CD4-positive, alpha-beta memory T cell (primary cell): Measurements from ENCODE around the gene MAP1B. TPM values are rescaled to one million over a fixed set of nuclear protein-coding genes. Genes with fewer than 3 reads are reported as not detected.

Experiments used
- CTCF ChIA-PET: fragments of 350-600 bp; sonication (Branson Sonifier 250); formaldehyde crosslinking; loops from one replicate; lab custom pipeline; 2021; ENCODE audit warnings: inconsistent platforms; ENCODE audit not compliant: partially characterized antibody; lab: Charles Lee
- POLR2A ChIA-PET: fragments of 350-600 bp; sonication (Branson Sonifier 250); formaldehyde crosslinking; loops from one replicate; lab custom pipeline; 2021; ENCODE audit not compliant: partially characterized antibody; lab: Charles Lee
- DNase-seq, 5 donors: peaks; one replicate each; pipeline versions ENCODE4 v3.0.0 to v3.0.0-alpha.2; 2020 to 2022; ENCODE audit warnings: mixed read lengths in 1 of 5
- H3K27ac ChIP-seq: one replicate; pipeline ENCODE4 v1.7.0; 2013; ENCODE audit warnings: low read depth, low read length
- H3K27me3 ChIP-seq: 2 replicates; pipeline ENCODE4 v1.7.0; 2013; ENCODE audit warnings: mild to moderate bottlenecking, low read length, moderate library complexity; ENCODE audit not compliant: insufficient read depth
- H3K36me3 ChIP-seq: 2 replicates; pipeline ENCODE4 v1.7.0; 2013; ENCODE audit warnings: mild to moderate bottlenecking, low read length, moderate library complexity; ENCODE audit not compliant: insufficient read depth
- H3K4me1 ChIP-seq: 2 replicates; pipeline ENCODE4 v1.7.0; 2013; ENCODE audit warnings: mild to moderate bottlenecking, low read length, moderate library complexity; ENCODE audit not compliant: insufficient read depth
- H3K4me3 ChIP-seq, 2 donors: one replicate each; pipeline ENCODE4 v1.7.0; 2013; ENCODE audit warnings: low read length in 2 of 2, mild to moderate bottlenecking in 1 of 2
- H3K9me3 ChIP-seq, 2 donors: one replicate each; pipeline ENCODE4 v1.7.0; 2013; ENCODE audit warnings: low read length in 2 of 2, control low read depth in 1 of 2; ENCODE audit not compliant: control insufficient read depth in 1 of 2
- H3K27ac Mint-ChIP-seq, 7 donors: one replicate each; pipeline ENCODE4 v1.8.0; 2020 to 2021; ENCODE audit warnings: mixed read lengths in 7 of 7, mild to moderate bottlenecking in 6 of 7, inconsistent platforms in 3 of 7, moderate library complexity in 3 of 7
- H3K27me3 Mint-ChIP-seq, 2 donors: one replicate each; pipeline ENCODE4 v1.8.0; 2020 to 2021; ENCODE audit warnings: mixed read lengths in 2 of 2
- H3K36me3 Mint-ChIP-seq, 2 donors: one replicate each; pipeline ENCODE4 v1.8.0; 2020 to 2021; ENCODE audit warnings: mixed read lengths in 2 of 2, inconsistent platforms in 1 of 2, mild to moderate bottlenecking in 1 of 2
- H3K4me1 Mint-ChIP-seq, 4 donors: one replicate each; pipeline ENCODE4 v1.8.0; 2020 to 2021; ENCODE audit warnings: mixed read lengths in 4 of 4, mild to moderate bottlenecking in 1 of 4
- H3K4me3 Mint-ChIP-seq, 8 donors: one replicate each; pipeline ENCODE4 v1.8.0; 2020 to 2021; ENCODE audit warnings: mixed read lengths in 8 of 8, mild to moderate bottlenecking in 7 of 8, moderate library complexity in 6 of 8, inconsistent platforms in 3 of 8
- H3K9me3 Mint-ChIP-seq, 8 donors: one replicate each; pipeline ENCODE4 v1.8.0; 2020 to 2021; ENCODE audit warnings: mixed read lengths in 8 of 8, mild to moderate bottlenecking in 5 of 8, inconsistent platforms in 3 of 8, moderate library complexity in 1 of 8
- intact Hi-C: fragments of 100-400 bp; cut with micrococcal nuclease; formaldehyde crosslinking; loops from one replicate; pipeline ENCODE4 v1.15.1; 2023
- polyA plus RNA-seq, 2 donors: library from polyadenylated mRNA; unstranded; fragments of 300-500 nt; fragmentation: Illumina TruSeq; gene quantifications; one replicate each; pipeline ENCODE4 v1.2.3, GENCODE V29; 2021
- total RNA-seq, 2 experiments: library from RNA; stranded (reverse); gene quantifications; one replicate each; pipeline ENCODE4 v1.2.3, GENCODE V29; 2021

MAP1B gene
- total and polyA plus RNA-seq, 4 experiments from 2014 or later = 0.13 to 0.25 TPM; not detected in 2

DNA sequence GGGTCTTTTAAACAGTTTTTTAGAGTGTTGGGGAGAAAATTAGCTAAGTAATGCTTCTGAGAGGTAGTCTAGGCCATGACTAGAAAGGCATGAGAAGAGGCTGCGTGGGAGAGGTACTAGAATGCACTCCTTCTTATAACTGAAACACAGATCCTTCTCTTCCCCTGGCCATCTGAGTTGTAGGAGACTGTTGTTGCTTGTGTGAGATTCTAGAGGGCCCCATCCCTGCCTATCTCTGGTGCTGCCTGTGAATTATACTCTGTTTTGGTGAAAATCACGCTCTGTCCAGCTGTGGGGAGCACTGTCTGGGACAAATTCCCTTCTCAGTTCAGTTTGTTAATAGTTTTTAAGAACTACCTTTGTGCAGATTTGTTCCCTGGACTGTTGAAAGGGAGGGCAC, 37.5 kb downstream of the MAP1B start:
- H3K9me3 ChIP-seq = no peaks in the 10 kb centered on the region
- no peak for DNase-seq
- H3K4me1 ChIP-seq = no peaks in the 10 kb centered on the region
- H3K4me3 ChIP-seq = no peak overlapping the region
- H3K4me1 Mint-ChIP-seq = no peaks in the 10 kb centered on the region
- H3K9me3 Mint-ChIP-seq = no peaks in the 10 kb centered on the region
- no peak overlapping the region for H3K27ac ChIP-seq
- ChIA-PET POLR2A (interaction anchor here (1.4 kb wide), 1 partner anchor 163 kb away, joined by 4 read pairs; no protein-coding TSS in a partner anchor), CTCF (interaction anchor here (1.0 to 1.9 kb wide), 4 partner anchors 9 to 164 kb away, joined by 3 to 9 read pairs (median 4); no protein-coding TSS in a partner anchor)
- H3K27me3 Mint-ChIP-seq = peaks cover 8 to 10% of the 10 kb centered on the region in 2 donors
- no peaks in the 10 kb centered on the region for H3K27me3 ChIP-seq
- H3K4me3 Mint-ChIP-seq = no peak overlapping the region
- intact Hi-C loops = no loop called here
- no peaks in the 10 kb centered on the region for H3K36me3 Mint-ChIP-seq
- H3K36me3 ChIP-seq = no peaks in the 10 kb centered on the region
- H3K27ac Mint-ChIP-seq = no peak overlapping the region

DNA sequence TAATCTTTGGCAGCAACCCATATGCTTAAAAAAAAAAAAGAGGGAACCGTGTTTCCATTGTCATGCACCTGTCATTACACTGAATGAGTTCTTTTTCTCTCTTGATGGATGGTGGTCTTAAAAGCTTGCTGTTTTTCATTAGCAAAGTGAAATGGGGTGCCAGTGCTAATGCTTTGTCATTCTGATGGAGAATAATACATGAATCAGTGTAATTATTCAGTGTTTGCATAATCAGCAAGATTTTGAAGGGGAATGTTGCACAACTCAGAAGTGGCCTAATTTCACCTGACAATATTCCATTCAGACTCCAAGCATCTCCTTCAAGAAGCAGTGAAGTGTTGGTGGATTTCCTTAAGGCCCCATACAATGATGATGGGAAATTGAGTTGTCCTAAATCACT, 38.1 kb downstream of the MAP1B start:
- no peaks in the 10 kb centered on the region for H3K4me1 Mint-ChIP-seq

GRCh38 chr5:72146056-72146455, 38.8 kb downstream of the MAP1B start:
- H3K27ac Mint-ChIP-seq = no peak overlapping the region

More for the DNA sequence above, 38.1 kb downstream of the MAP1B start:
- Mint-ChIP-seq H3K27ac (no peak overlapping the region), H3K9me3 (no peaks in the 10 kb centered on the region), H3K4me3 (no peak overlapping the region), H3K27me3 (peaks cover 8% of the 10 kb centered on the region in 2 donors), H3K36me3 (no peaks in the 10 kb centered on the region)
- H3K9me3 ChIP-seq = no peaks in the 10 kb centered on the region
- no peaks in the 10 kb centered on the region for H3K27me3 ChIP-seq
- CTCF ChIA-PET = no interaction called here
- no peak for DNase-seq
- H3K4me1 ChIP-seq = no peaks in the 10 kb centered on the region
- no peak overlapping the region for H3K27ac ChIP-seq
- POLR2A ChIA-PET = interaction anchor here (1.4 kb wide), 1 partner anchor 163 kb away, joined by 4 read pairs; no protein-coding TSS in a partner anchor
- H3K36me3 ChIP-seq = no peaks in the 10 kb centered on the region
- intact Hi-C loops = no loop called here
- H3K4me3 ChIP-seq = no peak overlapping the region

DNA sequence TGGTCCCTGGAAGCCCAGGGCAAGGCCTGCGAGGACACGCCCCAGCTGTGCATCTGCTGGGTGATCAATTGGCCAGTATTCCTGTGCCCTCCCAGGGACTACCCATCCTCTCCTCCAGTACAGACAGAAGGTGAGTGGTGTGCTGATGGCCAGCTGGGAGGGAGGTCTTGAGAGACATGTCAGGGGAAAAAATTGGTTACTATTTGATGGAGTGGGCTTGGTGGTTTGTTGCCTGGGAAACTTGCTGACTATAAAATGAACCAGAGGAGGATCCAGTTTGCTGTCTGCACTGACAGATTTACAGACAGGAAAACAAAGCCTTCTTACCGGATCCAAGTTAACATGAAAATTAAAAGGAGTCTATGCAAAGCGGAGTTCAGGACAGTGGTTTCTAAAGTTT, 40.3 kb downstream of the MAP1B start:
- no peaks in the 10 kb centered on the region for H3K4me1 Mint-ChIP-seq
- H3K36me3 Mint-ChIP-seq = no peaks in the 10 kb centered on the region
- no peak overlapping the region for H3K27ac ChIP-seq
- no peaks in the 10 kb centered on the region for H3K9me3 Mint-ChIP-seq
- no peak overlapping the region for H3K4me3 ChIP-seq
- peaks cover 0 to 1% of the 10 kb centered on the region in 2 donors for H3K27me3 Mint-ChIP-seq
- intact Hi-C loops = no loop called here
- no peak overlapping the region for H3K4me3 Mint-ChIP-seq
- H3K36me3 ChIP-seq = no peaks in the 10 kb centered on the region
- DNase-seq = no peak
- POLR2A ChIA-PET = no interaction called here
- H3K27me3 ChIP-seq = no peaks in the 10 kb centered on the region
- CTCF ChIA-PET = interaction anchor here (0.8 to 0.9 kb wide), 2 partner anchors 9 to 161 kb away, joined by 3 read pairs; no protein-coding TSS in a partner anchor
- H3K4me1 ChIP-seq = no peaks in the 10 kb centered on the region
- no peak overlapping the region for H3K27ac Mint-ChIP-seq
- H3K9me3 ChIP-seq = no peaks in the 10 kb centered on the region

More at GRCh38 chr5:72146056-72146455, 38.8 kb downstream of the MAP1B start:
- DNase-seq = no peak
- CTCF ChIA-PET = no interaction called here
- Mint-ChIP-seq H3K9me3 (no peaks in the 10 kb centered on the region), H3K36me3 (no peaks in the 10 kb centered on the region), H3K4me3 (no peak overlapping the region), H3K27me3 (peaks cover 5% of the 10 kb centered on the region in 2 donors), H3K4me1 (no peaks in the 10 kb centered on the region)
- H3K36me3 ChIP-seq = no peaks in the 10 kb centered on the region
- intact Hi-C loops = no loop called here
- POLR2A ChIA-PET = no interaction called here
- H3K27me3 ChIP-seq = no peaks in the 10 kb centered on the region
- no peak overlapping the region for H3K4me3 ChIP-seq
- no peaks in the 10 kb centered on the region for H3K9me3 ChIP-seq
- H3K4me1 ChIP-seq = no peaks in the 10 kb centered on the region
- H3K27ac ChIP-seq = no peak overlapping the region

GRCh38 chr5:72149742-72150141, 42.5 kb downstream of the MAP1B start:
- ChIA-PET CTCF (interaction anchor here (1.2 kb wide), 1 partner anchor 10 kb away, joined by 4 read pairs; no protein-coding TSS in a partner anchor), POLR2A (no interaction called here)
- H3K4me3 Mint-ChIP-seq = no peak overlapping the region

DNA sequence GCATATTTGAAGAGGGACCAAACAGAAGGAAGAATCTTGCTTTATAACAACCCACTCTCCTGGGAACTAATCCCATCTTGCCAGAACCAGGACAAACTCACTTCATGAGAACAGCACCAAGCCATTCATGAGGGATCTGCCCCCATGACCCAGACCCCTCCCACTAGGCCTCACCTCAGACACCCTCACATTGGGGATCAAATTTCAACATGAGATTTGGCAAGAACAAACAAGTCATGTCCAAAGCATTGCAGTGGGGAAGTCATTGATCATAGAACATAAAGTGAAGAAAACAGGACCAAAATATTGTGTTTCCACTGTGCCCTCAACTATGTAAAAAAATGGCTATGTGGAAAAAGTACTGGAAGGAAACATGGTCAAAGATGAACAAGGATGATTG, 43.9 kb downstream of the MAP1B start:
- Mint-ChIP-seq H3K36me3 (no peaks in the 10 kb centered on the region), H3K27ac (no peak overlapping the region), H3K9me3 (no peaks in the 10 kb centered on the region), H3K27me3 (peaks cover 0 to 9% of the 10 kb centered on the region in 2 donors), H3K4me3 (no peak overlapping the region), H3K4me1 (no peaks in the 10 kb centered on the region)
- H3K9me3 ChIP-seq = no peaks in the 10 kb centered on the region
- ChIA-PET POLR2A (no interaction called here), CTCF (no interaction called here)
- DNase-seq = no peak
- no peak overlapping the region for H3K4me3 ChIP-seq
- H3K36me3 ChIP-seq = no peaks in the 10 kb centered on the region
- no peaks in the 10 kb centered on the region for H3K4me1 ChIP-seq
- H3K27me3 ChIP-seq = no peaks in the 10 kb centered on the region
- intact Hi-C loops = no loop called here
- H3K27ac ChIP-seq = no peak overlapping the region

More at GRCh38 chr5:72149742-72150141, 42.5 kb downstream of the MAP1B start:
- Mint-ChIP-seq H3K4me1 (no peaks in the 10 kb centered on the region), H3K9me3 (no peaks in the 10 kb centered on the region), H3K36me3 (no peaks in the 10 kb centered on the region), H3K27me3 (peaks cover 1 to 3% of the 10 kb centered on the region in 2 donors), H3K27ac (no peak overlapping the region)
- Histone ChIP-seq H3K27ac (no peak overlapping the region), H3K9me3 (no peaks in the 10 kb centered on the region), H3K27me3 (no peaks in the 10 kb centered on the region), H3K4me3 (no peak overlapping the region), H3K4me1 (no peaks in the 10 kb centered on the region), H3K36me3 (no peaks in the 10 kb centered on the region)
- no peak for DNase-seq
- intact Hi-C loops = no loop called here

DNA sequence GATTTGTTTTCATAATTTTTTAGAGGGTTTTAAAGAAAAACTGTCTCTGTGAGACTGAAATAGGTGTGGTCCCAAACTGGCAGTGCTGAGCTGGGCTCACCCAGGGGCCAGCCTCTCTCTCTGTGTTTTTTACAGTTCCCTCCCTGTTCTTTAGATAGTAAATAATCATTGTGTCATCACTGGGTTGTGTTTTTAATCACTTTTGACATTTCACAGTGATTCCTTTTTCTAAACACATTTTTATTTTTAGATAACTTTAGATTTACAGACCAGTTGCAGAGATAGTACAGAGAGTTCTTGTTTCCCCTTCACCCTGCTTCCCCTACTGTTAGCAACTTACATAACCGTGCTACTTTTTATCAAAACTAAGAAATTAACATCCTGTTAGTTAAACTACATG, 44.4 kb downstream of the MAP1B start:
- intact Hi-C loops = no loop called here
- no peaks in the 10 kb centered on the region for H3K4me1 ChIP-seq
- no peaks in the 10 kb centered on the region for H3K9me3 ChIP-seq
- H3K4me1 Mint-ChIP-seq = no peaks in the 10 kb centered on the region
- H3K27ac Mint-ChIP-seq = no peak overlapping the region
- no peaks in the 10 kb centered on the region for H3K36me3 Mint-ChIP-seq
- no peaks in the 10 kb centered on the region for H3K36me3 ChIP-seq
- ChIA-PET POLR2A (no interaction called here), CTCF (no interaction called here)
- no peak overlapping the region for H3K4me3 Mint-ChIP-seq
- no peak overlapping the region for H3K4me3 ChIP-seq
- H3K27me3 ChIP-seq = no peaks in the 10 kb centered on the region
- H3K9me3 Mint-ChIP-seq = no peaks in the 10 kb centered on the region
- no peak for DNase-seq
- H3K27ac ChIP-seq = no peak overlapping the region
- peaks cover 0 to 12% of the 10 kb centered on the region in 2 donors for H3K27me3 Mint-ChIP-seq
